HG03457 (cell line): ENCODE results near the gene TP53TG3E.
"Not testable (repeated sequence)": the region's sequence is repeated elsewhere in the genome, so short reads cannot be mapped to it uniquely, and the experiment has no call there.

ENCODE experiments used
- ATAC-seq: cut with Tn5 transposase; IDR thresholded peaks from one replicate; pipeline ENCODE4 v1.9.1; 2021; ENCODE audit warnings: moderate number of reproducible peaks; ENCODE audit not compliant: unreplicated experiment

The TP53TG3E gene

GRCh38 chr16:33304006-33304405, at the start of gene TP53TG3E:
TP53TG3E (plus strand) TSS chr16:33304306; CDS start chr16:33304374, 68 bp downstream.
- not testable (repeated sequence) for ATAC-seq

GRCh38 chr16:33336226-33337012, 32.3 kb downstream of the TP53TG3E start:
- ATAC-seq: not testable (repeated sequence)

GRCh38 chr16:33337627-33338542, 33.8 kb downstream of the TP53TG3E start:
- not testable (repeated sequence) for ATAC-seq

GRCh38 chr16:33338543-33338951, 34.4 kb downstream of the TP53TG3E start:
- ATAC-seq: not testable (repeated sequence)

GRCh38 chr16:33339093-33340061, 35.3 kb downstream of the TP53TG3E start:
- ATAC-seq: not testable (repeated sequence)
